H9 (cell line): ENCODE results near the gene GPHA2. TPM values are rescaled to one million over a fixed set of nuclear protein-coding genes. Genes with fewer than 3 reads are reported as not detected.

Experiments used
- DNase-seq: peaks from one replicate; pipeline ENCODE4 v3.0.0-alpha.2; 2017
- H2AFZ ChIP-seq: one replicate; pipeline ENCODE4 v1.6.1; 2013; ENCODE audit warnings: mild to moderate bottlenecking, low read length, control low read depth, moderate library complexity
- H2AK5ac ChIP-seq: 2 replicates; pipeline ENCODE4 v1.6.1; 2013; ENCODE audit warnings: low read length, control low read depth, mixed read lengths; ENCODE audit not compliant: insufficient read length
- H2BK120ac ChIP-seq: one replicate; pipeline ENCODE4 v1.6.1; 2013; ENCODE audit warnings: low read depth, mild to moderate bottlenecking, low read length, control low read depth, inconsistent platforms; ENCODE audit not compliant: poor library complexity, severe bottlenecking
- H2BK12ac ChIP-seq: 2 replicates; pipeline ENCODE4 v1.6.1; 2013; ENCODE audit warnings: low read length, control low read depth, mixed read lengths, low read depth; ENCODE audit not compliant: insufficient read length
- H2BK15ac ChIP-seq: 2 replicates; pipeline ENCODE4 v1.6.1; 2013; ENCODE audit warnings: low read depth, low read length, control low read depth
- H2BK20ac ChIP-seq: one replicate; pipeline ENCODE4 v1.6.1; 2013; ENCODE audit warnings: low read depth, mild to moderate bottlenecking, low read length, control low read depth, inconsistent platforms; ENCODE audit not compliant: poor library complexity, severe bottlenecking
- H2BK5ac ChIP-seq: 2 replicates; pipeline ENCODE4 v1.6.1; 2013; ENCODE audit warnings: low read length, control low read depth, mixed read lengths; ENCODE audit not compliant: insufficient read length
- H3K14ac ChIP-seq: 2 replicates; pipeline ENCODE4 v1.6.1; 2013; ENCODE audit warnings: low read length, control low read depth; ENCODE audit not compliant: insufficient read depth
- H3K18ac ChIP-seq: 2 replicates; pipeline ENCODE4 v1.6.1; 2013; ENCODE audit warnings: low read depth, mild to moderate bottlenecking, mixed read lengths, low read length, control low read depth; ENCODE audit not compliant: insufficient read length
- H3K23ac ChIP-seq: 2 replicates; pipeline ENCODE4 v1.6.1; 2013; ENCODE audit warnings: low read length, control low read depth, mixed read lengths, low read depth; ENCODE audit not compliant: insufficient read length
- H3K23me2 ChIP-seq: 2 replicates; pipeline ENCODE4 v1.6.1; 2013; ENCODE audit warnings: low read depth, mild to moderate bottlenecking, mixed read lengths, low read length, control low read depth; ENCODE audit not compliant: insufficient read length, poor library complexity, severe bottlenecking
- H3K27ac ChIP-seq: 2 replicates; pipeline ENCODE4 v1.5.1; 2013; ENCODE audit warnings: low read length, control low read depth, mixed read lengths, low read depth; ENCODE audit not compliant: insufficient read length
- H3K27me3 ChIP-seq: 2 replicates; pipeline ENCODE4 v1.6.1; 2013; ENCODE audit warnings: low read length, control low read depth, inconsistent platforms; ENCODE audit not compliant: insufficient read depth
- H3K4ac ChIP-seq: 2 replicates; pipeline ENCODE4 v1.6.1; 2013; ENCODE audit warnings: low read depth, mild to moderate bottlenecking, control low read depth, inconsistent platforms, low read length, moderate library complexity
- H3K4me1 ChIP-seq: 2 replicates; pipeline ENCODE4 v1.6.1; 2013; ENCODE audit warnings: low read length, control low read depth, inconsistent platforms; ENCODE audit not compliant: insufficient read depth
- H3K4me2 ChIP-seq: 2 replicates; pipeline ENCODE4 v1.6.1; 2013; ENCODE audit warnings: low read length, control low read depth, mixed read lengths; ENCODE audit not compliant: insufficient read length, insufficient read depth
- H3K56ac ChIP-seq: 2 replicates; pipeline ENCODE4 v1.6.1; 2013; ENCODE audit warnings: low read depth, mild to moderate bottlenecking, mixed read lengths, low read length, control low read depth; ENCODE audit not compliant: insufficient read length
- H3K79me1 ChIP-seq: 2 replicates; pipeline ENCODE4 v1.6.1; 2013; ENCODE audit warnings: low read depth, mild to moderate bottlenecking, moderate library complexity, low read length, control low read depth, inconsistent platforms; ENCODE audit not compliant: insufficient read depth, poor library complexity, severe bottlenecking
- H3K79me2 ChIP-seq: 2 replicates; pipeline ENCODE4 v1.6.1; 2013; ENCODE audit warnings: low read length, control low read depth, inconsistent platforms; ENCODE audit not compliant: insufficient read depth
- H3K9ac ChIP-seq: 2 replicates; pipeline ENCODE4 v1.6.1; 2013; ENCODE audit warnings: low read length, control low read depth, mixed read lengths; ENCODE audit not compliant: insufficient read length; ENCODE audit errors: extremely low read depth
- H3K9me3 ChIP-seq: one replicate; pipeline ENCODE4 v1.6.1; 2013; ENCODE audit warnings: low read depth, low read length, inconsistent platforms; ENCODE audit not compliant: control insufficient read depth
- H3T11ph ChIP-seq: one replicate; pipeline ENCODE4 v1.6.1; 2013; ENCODE audit warnings: mild to moderate bottlenecking, low read length, control low read depth, inconsistent platforms
- H4K20me1 ChIP-seq: one replicate; pipeline ENCODE4 v1.6.1; 2013; ENCODE audit not compliant: control insufficient read depth, insufficient read length, insufficient read depth
- H4K5ac ChIP-seq: 2 replicates; pipeline ENCODE4 v1.6.1; 2013; ENCODE audit warnings: low read depth, mild to moderate bottlenecking, mixed read lengths, low read length, control low read depth; ENCODE audit not compliant: insufficient read length
- H4K8ac ChIP-seq: replicated peaks from 2 replicates; pipeline ENCODE4 v1.6.1; 2013; ENCODE audit warnings: low read length, control low read depth, mixed read lengths, low read depth; ENCODE audit not compliant: insufficient read length
- H4K91ac ChIP-seq: 2 replicates; pipeline ENCODE4 v1.6.1; 2013; ENCODE audit warnings: low read depth, mild to moderate bottlenecking, moderate library complexity, mixed read lengths, low read length, control low read depth; ENCODE audit not compliant: insufficient read length
- H3K27ac Mint-ChIP-seq, 3 experiments: 2 replicates in 2 of 3; 3 replicates in 1 of 3; pipeline ENCODE4 v1.8.0; 2020 to 2021; ENCODE audit warnings: mixed read lengths in 3 of 3, mild to moderate bottlenecking in 1 of 3, moderate library complexity in 1 of 3
- H3K27me3 Mint-ChIP-seq: 2 replicates; pipeline ENCODE4 v1.8.0; 2021; ENCODE audit warnings: low read depth, mild to moderate bottlenecking, moderate library complexity, mixed read lengths
- H3K36me3 Mint-ChIP-seq, 3 experiments: 2 replicates in 2 of 3; 3 replicates in 1 of 3; pipeline ENCODE4 v1.8.0; 2020 to 2021; ENCODE audit warnings: low read depth in 3 of 3, mixed read lengths in 3 of 3; ENCODE audit not compliant: insufficient read depth in 1 of 3
- H3K4me1 Mint-ChIP-seq, 2 experiments: 2 replicates each; pipeline ENCODE4 v1.8.0; 2020; ENCODE audit warnings: mixed read lengths in 2 of 2
- H3K4me3 Mint-ChIP-seq, 2 experiments: 2 replicates in 1 of 2; 3 replicates in 1 of 2; pipeline ENCODE4 v1.8.0; 2020 to 2021; ENCODE audit warnings: mild to moderate bottlenecking in 2 of 2, mixed read lengths in 2 of 2, moderate library complexity in 1 of 2
- H3K9me3 Mint-ChIP-seq, 2 experiments: 2 replicates in 1 of 2; 3 replicates in 1 of 2; pipeline ENCODE4 v1.8.0; 2020; ENCODE audit warnings: mild to moderate bottlenecking in 2 of 2, mixed read lengths in 2 of 2, moderate library complexity in 1 of 2
- WGBS: extraction: QIAGEN DNeasy Blood & Tissue Kit; methylation state at CpG from one replicate; pipeline ENCODE4 v1.1.7; 2013; ENCODE audit warnings: missing lambda C conversion rate, low lambda C conversion rate, mixed read lengths; ENCODE audit not compliant: insufficient read length; ENCODE audit errors: extremely low coverage; 5-methylcytosine and 5-hydroxymethylcytosine counted together
- total RNA-seq: library from RNA; stranded (reverse); gene quantifications from 2 replicates; pipeline ENCODE4 v1.2.1, GENCODE V29; 2021
- TF ChIP-seq, protein P1 (sequence below): fragments of 200-600 bp; sonication (generic); conservative IDR thresholded peaks from 3 replicates; pipeline ENCODE4 v1.8.0; 2021; ENCODE audit warnings: antibody characterized with exemption, mild to moderate bottlenecking

GPHA2 gene
- total RNA-seq, 1 experiment from 2014 or later: 2.1 TPM

DNA sequence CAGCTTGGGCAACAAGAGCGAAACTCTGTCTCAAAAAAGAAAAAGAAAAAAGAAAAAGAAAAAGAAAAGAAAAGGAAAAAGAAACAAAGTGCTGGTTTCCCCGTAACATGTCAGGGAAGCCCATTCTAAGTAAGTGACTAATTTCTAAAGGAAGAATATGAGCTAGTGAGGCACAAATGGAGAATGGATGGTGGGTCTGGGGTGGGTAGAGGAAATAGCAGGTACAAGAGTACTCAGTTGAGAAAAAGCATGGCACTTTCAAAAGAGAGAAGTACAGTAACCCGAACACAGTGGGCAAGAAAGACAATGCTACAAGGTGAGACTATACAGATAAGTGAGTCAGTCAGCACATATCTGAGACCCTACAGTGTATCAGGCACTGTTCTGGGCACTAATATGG lies 31.7 kb upstream of the GPHA2 start:
- Histone ChIP-seq H4K8ac (no peak overlapping the region), H4K20me1 (no peaks in the 10 kb centered on the region), H3K27ac (no peak overlapping the region), H2AK5ac (no peak overlapping the region), H2BK20ac (no peak overlapping the region), H3K9ac (no peak overlapping the region), H2AFZ (no peak overlapping the region), H3K4me2 (no peak overlapping the region), H3K56ac (no peak overlapping the region), H3K9me3 (no peaks in the 10 kb centered on the region), H3K18ac (no peak overlapping the region), H3K23ac (no peak overlapping the region), H2BK12ac (no peak overlapping the region), H3K4me1 (no peaks in the 10 kb centered on the region), H3T11ph (no peak overlapping the region), H4K5ac (no peak overlapping the region), H2BK15ac (no peak overlapping the region), H3K79me2 (no peaks in the 10 kb centered on the region), H3K14ac (no peak overlapping the region), H2BK120ac (no peak overlapping the region), H3K79me1 (no peaks in the 10 kb centered on the region), H3K4ac (no peak overlapping the region), H3K27me3 (no peaks in the 10 kb centered on the region), H3K23me2 (no peaks in the 10 kb centered on the region), H4K91ac (no peak overlapping the region), H2BK5ac (no peak overlapping the region)
- TF ChIP-seq, protein P1, sequence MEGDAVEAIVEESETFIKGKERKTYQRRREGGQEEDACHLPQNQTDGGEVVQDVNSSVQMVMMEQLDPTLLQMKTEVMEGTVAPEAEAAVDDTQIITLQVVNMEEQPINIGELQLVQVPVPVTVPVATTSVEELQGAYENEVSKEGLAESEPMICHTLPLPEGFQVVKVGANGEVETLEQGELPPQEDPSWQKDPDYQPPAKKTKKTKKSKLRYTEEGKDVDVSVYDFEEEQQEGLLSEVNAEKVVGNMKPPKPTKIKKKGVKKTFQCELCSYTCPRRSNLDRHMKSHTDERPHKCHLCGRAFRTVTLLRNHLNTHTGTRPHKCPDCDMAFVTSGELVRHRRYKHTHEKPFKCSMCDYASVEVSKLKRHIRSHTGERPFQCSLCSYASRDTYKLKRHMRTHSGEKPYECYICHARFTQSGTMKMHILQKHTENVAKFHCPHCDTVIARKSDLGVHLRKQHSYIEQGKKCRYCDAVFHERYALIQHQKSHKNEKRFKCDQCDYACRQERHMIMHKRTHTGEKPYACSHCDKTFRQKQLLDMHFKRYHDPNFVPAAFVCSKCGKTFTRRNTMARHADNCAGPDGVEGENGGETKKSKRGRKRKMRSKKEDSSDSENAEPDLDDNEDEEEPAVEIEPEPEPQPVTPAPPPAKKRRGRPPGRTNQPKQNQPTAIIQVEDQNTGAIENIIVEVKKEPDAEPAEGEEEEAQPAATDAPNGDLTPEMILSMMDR: no peak
- Mint-ChIP-seq H3K27me3 (peaks cover 4% of the 10 kb centered on the region; the same call in 1 of the 2 replicates), H3K9me3 (peaks cover 0 to 3% of the 10 kb centered on the region in 2 experiments; a peak in 1 of 5 replicates), H3K36me3 (no peaks in the 10 kb centered on the region), H3K27ac (no peak overlapping the region), H3K4me1 (no peaks in the 10 kb centered on the region), H3K4me3 (no peak overlapping the region)
- no CpG with 5 or more reads among the region's 3 CpGs for WGBS
- DNase-seq: no peak
